Thoracic aorta (tissue), 2 donors: ENCODE measurements around the gene SEPTIN10. TPM values are rescaled to one million over a fixed set of nuclear protein-coding genes. Genes with fewer than 3 reads are reported as not detected.
A peak's percentile ranks its signal among the peaks of the same experiment; 100 is the strongest.

Experiments used
- ATAC-seq: fragments of 150-250 bp; one replicate; pipeline ENCODE4 v1.8.0; 2017; ENCODE audit warnings: low read depth; ENCODE audit not compliant: insufficient number of reproducible peaks, low FRiP score
- DNase-seq: peaks from one replicate; pipeline ENCODE4 v3.0.0-alpha.2; 2020; ENCODE audit warnings: low spot score
- H3K27ac ChIP-seq, 2 donors: fragments of 200-600 bp; sonication (generic); 1 replicate in 1 of 2; 2 replicates in 1 of 2; pipeline ENCODE4 v1.5.1; 2016; ENCODE audit warnings: mild to moderate bottlenecking in 2 of 2, moderate library complexity in 2 of 2
- H3K27me3 ChIP-seq: fragments of 200-600 bp; sonication (generic); replicated peaks from 2 replicates; pipeline ENCODE4 v1.6.0; 2016; ENCODE audit warnings: mild to moderate bottlenecking; ENCODE audit not compliant: insufficient read depth
- H3K36me3 ChIP-seq: fragments of 200-600 bp; sonication (generic); one replicate; pipeline ENCODE4 v1.5.1; 2016
- H3K4me1 ChIP-seq, 2 donors: fragments of 200-600 bp; sonication (generic); 1 replicate in 1 of 2; 2 replicates in 1 of 2; pipeline versions ENCODE4 v1.5.1 to v1.6.0; 2016; ENCODE audit warnings: low read depth in 2 of 2, mild to moderate bottlenecking in 1 of 2; ENCODE audit not compliant: control insufficient read depth in 1 of 2
- H3K4me3 ChIP-seq: fragments of 200-600 bp; sonication (generic); 2 replicates; pipeline ENCODE4 v1.5.1; 2016; ENCODE audit warnings: mild to moderate bottlenecking
- H3K9me3 ChIP-seq: fragments of 200-600 bp; sonication (generic); 2 replicates; pipeline ENCODE4 v1.5.1; 2016
- total RNA-seq, 2 donors: library from RNA; depleted of rRNA; stranded (reverse); fragments of >200 nt; gene quantifications; one replicate each; pipeline versions ENCODE4 v1.1.0 to v1.2.3, GENCODE V29; 2016
- TF ChIP-seq, protein P1 (sequence below): fragments of 200-600 bp; sonication (generic); IDR thresholded peaks from one replicate; pipeline ENCODE4 v1.5.1; 2019; ENCODE audit warnings: antibody characterized with exemption

SEPTIN10 gene
- total RNA-seq, 2 donors from 2014 or later = 80.0 to 106 TPM

- TF ChIP-seq, protein P1, sequence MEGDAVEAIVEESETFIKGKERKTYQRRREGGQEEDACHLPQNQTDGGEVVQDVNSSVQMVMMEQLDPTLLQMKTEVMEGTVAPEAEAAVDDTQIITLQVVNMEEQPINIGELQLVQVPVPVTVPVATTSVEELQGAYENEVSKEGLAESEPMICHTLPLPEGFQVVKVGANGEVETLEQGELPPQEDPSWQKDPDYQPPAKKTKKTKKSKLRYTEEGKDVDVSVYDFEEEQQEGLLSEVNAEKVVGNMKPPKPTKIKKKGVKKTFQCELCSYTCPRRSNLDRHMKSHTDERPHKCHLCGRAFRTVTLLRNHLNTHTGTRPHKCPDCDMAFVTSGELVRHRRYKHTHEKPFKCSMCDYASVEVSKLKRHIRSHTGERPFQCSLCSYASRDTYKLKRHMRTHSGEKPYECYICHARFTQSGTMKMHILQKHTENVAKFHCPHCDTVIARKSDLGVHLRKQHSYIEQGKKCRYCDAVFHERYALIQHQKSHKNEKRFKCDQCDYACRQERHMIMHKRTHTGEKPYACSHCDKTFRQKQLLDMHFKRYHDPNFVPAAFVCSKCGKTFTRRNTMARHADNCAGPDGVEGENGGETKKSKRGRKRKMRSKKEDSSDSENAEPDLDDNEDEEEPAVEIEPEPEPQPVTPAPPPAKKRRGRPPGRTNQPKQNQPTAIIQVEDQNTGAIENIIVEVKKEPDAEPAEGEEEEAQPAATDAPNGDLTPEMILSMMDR = no peak
- DNase-seq (no peak), ATAC-seq (no peak)
- H3K27me3 ChIP-seq = no peaks in the 10 kb centered on the region
- H3K36me3 ChIP-seq = no peaks in the 10 kb centered on the region
- H3K4me3 ChIP-seq = no peak overlapping the region
- no peaks in the 10 kb centered on the region for H3K9me3 ChIP-seq
- H3K27ac ChIP-seq = no peak overlapping the region
- H3K4me1 ChIP-seq = no peaks in the 10 kb centered on the region
These were observed 92.3 kb downstream of the SEPTIN10 start for GRCh38 chr2:109521233-109522062.

GRCh38 chr2:109519513-109519912, 94.3 kb downstream of the SEPTIN10 start:
- DNase-seq (no peak), ATAC-seq (no peak)
- Histone ChIP-seq H3K27ac (no peak overlapping the region), H3K36me3 (no peaks in the 10 kb centered on the region), H3K9me3 (no peaks in the 10 kb centered on the region), H3K4me3 (no peak overlapping the region), H3K27me3 (no peaks in the 10 kb centered on the region), H3K4me1 (peaks cover 4 to 7% of the 10 kb centered on the region in 2 donors)
- TF ChIP-seq, protein P1 = no peak

DNA sequence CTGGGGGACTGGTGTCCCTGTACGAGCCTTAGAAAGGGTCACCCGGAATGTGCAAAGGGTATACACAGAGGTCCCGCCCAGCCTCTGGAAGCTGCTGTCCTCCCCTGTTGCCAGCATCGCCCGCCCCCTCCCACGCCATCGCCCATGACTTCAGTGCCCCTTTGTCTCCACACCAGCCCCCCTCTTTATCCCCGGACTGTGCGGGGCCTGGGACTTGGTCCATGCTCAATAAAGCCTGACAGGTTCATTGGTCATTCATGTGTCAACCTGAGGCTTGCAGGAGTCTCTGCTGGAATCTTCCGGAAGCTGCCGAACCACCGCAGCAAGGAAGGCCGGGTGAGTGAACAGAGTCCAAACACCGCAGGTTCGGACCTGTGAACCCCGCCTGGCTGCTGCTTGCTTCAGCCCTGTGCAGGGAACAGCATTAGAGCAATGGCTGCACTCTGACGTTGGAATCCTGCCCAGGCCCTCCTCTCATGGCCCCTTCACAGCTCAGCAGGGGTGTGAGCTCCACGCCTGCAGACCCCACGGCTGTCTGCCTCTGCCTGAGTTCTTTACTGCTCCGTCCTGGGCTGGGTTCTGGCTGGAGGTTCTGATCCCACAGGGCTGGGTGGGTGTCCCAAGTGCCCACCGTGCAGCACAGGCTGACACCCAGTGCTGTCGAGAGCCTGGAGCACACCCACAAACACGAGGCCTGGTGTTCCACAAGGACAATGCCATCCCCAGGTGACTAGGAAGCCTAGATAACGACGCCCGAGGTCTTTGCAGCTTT, 96.5 kb downstream of the SEPTIN10 start:
- ATAC-seq (no peak), DNase-seq (no peak)
- Histone ChIP-seq H3K27me3 (no peaks in the 10 kb centered on the region), H3K27ac (no peak overlapping the region), H3K4me3 (no peak overlapping the region), H3K36me3 (no peaks in the 10 kb centered on the region), H3K9me3 (no peaks in the 10 kb centered on the region), H3K4me1 (peaks cover 7 to 21% of the 10 kb centered on the region in 2 donors)
- TF ChIP-seq, protein P1 = no peak

GRCh38 chr2:109516445-109517117, 97.2 kb downstream of the SEPTIN10 start:
- Histone ChIP-seq H3K4me1 (peaks cover 7 to 21% of the 10 kb centered on the region in 2 donors), H3K36me3 (no peaks in the 10 kb centered on the region), H3K4me3 (no peak overlapping the region), H3K27me3 (no peaks in the 10 kb centered on the region), H3K27ac (no peak overlapping the region), H3K9me3 (no peaks in the 10 kb centered on the region)
- TF ChIP-seq, protein P1 = peak; percentile 19
- no peak for DNase-seq
- ATAC-seq = no peak

GRCh38 chr2:109514857-109515256, 98.9 kb downstream of the SEPTIN10 start:
- TF ChIP-seq, protein P1 = no peak
- H3K27ac ChIP-seq = peak overlapping the region; percentile 77 to 88
- H3K27me3 ChIP-seq = no peaks in the 10 kb centered on the region
- H3K36me3 ChIP-seq = no peaks in the 10 kb centered on the region
- no peak for DNase-seq
- H3K4me3 ChIP-seq = no peak overlapping the region
- no peak for ATAC-seq
- peaks cover 7 to 26% of the 10 kb centered on the region in 2 donors for H3K4me1 ChIP-seq
- no peaks in the 10 kb centered on the region for H3K9me3 ChIP-seq
